GM13976 (cell line): ENCODE data around the gene EPB41L4A.

Source experiments
- DNase-seq: peaks from one replicate; pipeline ENCODE4 v3.0.0; 2012; ENCODE audit warnings: low spot score
- in situ Hi-C: fragments of 300-500 bp; cut with MboI; formaldehyde crosslinking; loops from one replicate; pipeline ENCODE4 v1.12.0; 2022; ENCODE audit warnings: low sequenced_read_pairs, mixed read lengths, inconsistent platforms; ENCODE audit not compliant: unreplicated experiment
- TF ChIP-seq, protein P1 (sequence below): IDR thresholded peaks from 2 replicates; pipeline ENCODE4 v1.5.1; 2012; ENCODE audit warnings: borderline replicate concordance, mild to moderate bottlenecking; ENCODE audit not compliant: insufficient read depth; ENCODE audit errors: extremely low read depth, missing control alignments, control extremely low read depth

EPB41L4A gene

DNA sequence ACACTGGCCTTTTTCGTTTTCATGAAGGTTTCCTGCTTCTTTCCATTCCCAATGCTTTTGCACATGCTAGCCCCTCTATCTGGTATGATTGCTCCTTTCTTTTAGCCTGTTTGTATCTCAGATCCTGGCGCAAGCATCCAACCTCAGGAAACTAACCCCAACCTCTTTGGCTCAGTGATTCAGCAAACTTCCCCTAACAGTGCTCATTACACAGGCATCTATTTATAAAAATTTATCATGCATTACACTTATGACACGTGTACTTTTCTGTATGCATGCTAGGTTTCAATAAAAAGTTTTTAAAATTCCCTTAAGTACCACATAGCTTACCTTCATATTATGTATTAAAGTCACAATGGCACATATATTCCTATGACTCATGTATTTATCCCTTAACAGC is 218.9 kb downstream of the EPB41L4A start:
- in situ Hi-C loops = no loop called here
- TF ChIP-seq, protein P1, sequence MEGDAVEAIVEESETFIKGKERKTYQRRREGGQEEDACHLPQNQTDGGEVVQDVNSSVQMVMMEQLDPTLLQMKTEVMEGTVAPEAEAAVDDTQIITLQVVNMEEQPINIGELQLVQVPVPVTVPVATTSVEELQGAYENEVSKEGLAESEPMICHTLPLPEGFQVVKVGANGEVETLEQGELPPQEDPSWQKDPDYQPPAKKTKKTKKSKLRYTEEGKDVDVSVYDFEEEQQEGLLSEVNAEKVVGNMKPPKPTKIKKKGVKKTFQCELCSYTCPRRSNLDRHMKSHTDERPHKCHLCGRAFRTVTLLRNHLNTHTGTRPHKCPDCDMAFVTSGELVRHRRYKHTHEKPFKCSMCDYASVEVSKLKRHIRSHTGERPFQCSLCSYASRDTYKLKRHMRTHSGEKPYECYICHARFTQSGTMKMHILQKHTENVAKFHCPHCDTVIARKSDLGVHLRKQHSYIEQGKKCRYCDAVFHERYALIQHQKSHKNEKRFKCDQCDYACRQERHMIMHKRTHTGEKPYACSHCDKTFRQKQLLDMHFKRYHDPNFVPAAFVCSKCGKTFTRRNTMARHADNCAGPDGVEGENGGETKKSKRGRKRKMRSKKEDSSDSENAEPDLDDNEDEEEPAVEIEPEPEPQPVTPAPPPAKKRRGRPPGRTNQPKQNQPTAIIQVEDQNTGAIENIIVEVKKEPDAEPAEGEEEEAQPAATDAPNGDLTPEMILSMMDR = no peak
- DNase-seq = no peak

DNA sequence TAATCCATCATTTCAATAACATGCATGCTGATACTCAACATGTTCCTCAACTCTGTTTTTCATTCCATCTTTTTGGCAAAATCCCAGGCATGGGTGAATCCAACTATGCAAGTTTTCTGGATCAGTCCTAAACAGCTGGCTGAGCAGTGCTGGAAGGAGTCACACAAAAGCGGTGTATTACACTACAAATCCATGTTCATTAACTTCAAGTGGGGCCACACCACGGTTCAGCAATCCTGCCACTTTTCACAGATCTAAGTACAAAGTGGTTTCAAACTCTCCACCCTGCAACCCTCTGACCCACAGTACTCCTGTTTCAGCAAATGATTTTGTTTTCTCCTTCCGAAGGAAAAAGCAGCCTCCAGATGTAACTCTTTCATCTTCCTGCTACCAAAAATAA is 222.5 kb downstream of the EPB41L4A start:
- TF ChIP-seq, protein P1 = no peak
- in situ Hi-C loops = no loop called here
- DNase-seq = no peak

DNA sequence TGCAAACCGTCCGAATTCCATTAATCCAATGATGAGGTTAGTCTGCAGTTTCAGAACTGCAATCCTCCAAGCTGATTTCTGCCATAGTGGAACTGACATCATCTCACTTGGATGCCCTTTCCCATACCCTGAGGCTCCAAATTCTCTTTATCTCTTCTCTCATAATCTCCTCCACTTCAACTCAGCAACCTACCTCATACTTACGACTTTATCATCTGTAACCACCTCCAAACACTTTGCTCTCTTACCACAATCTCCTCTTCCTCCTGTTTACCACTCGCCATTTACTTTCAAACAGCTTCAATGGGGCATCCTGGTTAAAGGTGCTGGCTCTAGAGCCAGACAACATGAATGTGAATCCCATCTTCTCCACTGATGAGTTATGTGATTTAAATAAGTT is 223.2 kb downstream of the EPB41L4A start:
- TF ChIP-seq, protein P1 = no peak
- no peak for DNase-seq
- in situ Hi-C loops = no loop called here

DNA sequence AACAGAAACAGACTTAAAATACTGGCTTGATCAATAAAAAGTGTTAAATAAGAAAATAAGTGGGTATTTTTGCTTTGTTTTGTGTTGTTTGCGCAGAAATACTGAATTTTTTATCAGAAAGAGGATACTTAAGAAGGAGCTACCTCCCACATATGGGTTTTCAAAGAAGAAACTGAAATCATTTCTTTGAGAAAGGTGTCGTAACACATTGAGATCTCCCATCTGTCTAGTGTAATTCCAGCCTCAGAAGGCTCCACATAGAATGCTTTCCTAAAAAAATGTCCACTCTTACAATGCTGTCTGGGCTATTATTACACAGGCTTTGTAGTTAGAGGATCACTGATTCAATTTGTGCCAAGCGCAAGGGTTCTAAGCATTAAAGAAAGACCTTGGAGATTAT is 226.2 kb downstream of the EPB41L4A start:
- in situ Hi-C loops = no loop called here
- no peak for DNase-seq
- TF ChIP-seq, protein P1 = no peak

DNA sequence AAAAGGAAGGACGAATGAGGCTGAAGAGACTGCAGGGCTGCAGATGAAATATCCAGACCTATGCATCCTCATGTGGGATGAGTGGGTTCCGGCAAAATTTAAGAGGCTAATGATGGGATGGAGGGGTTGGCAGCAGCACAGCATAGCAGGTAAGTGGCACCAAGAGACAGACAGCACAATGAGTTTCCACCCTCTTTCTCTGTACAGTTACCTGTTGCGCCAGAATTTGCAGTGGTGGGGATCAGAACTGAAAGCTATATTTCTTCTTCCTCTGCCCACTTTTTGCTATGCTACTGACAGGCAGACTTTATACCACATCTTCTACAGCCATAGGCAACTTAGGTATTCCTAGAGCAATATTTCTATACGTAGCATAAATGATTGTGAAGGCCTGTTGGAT is 227.0 kb downstream of the EPB41L4A start:
- TF ChIP-seq, protein P1 = no peak
- no peak for DNase-seq
- in situ Hi-C loops = no loop called here

DNA sequence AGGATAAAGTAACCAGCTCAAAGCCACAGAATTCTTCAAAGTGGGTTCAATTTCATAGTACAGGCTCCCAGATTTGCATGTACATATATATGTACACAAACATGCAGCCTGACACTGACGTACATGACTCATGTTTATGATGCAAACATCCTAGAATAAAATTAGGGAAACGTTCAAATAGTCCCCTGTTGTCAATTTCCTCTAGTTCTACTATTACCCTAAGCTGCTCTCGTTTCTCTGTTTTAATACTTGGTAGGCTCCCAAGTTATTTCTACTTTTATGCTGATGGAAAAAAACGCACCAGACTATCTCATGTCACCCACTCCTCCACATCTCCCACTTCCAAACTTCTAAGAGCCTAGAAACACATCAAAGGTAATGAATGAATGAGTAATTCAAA is 229.7 kb downstream of the EPB41L4A start:
- DNase-seq = no peak
- TF ChIP-seq, protein P1 = no peak
- in situ Hi-C loops = no loop called here
